ENCODE results near the gene CLEC4F.

DNA sequence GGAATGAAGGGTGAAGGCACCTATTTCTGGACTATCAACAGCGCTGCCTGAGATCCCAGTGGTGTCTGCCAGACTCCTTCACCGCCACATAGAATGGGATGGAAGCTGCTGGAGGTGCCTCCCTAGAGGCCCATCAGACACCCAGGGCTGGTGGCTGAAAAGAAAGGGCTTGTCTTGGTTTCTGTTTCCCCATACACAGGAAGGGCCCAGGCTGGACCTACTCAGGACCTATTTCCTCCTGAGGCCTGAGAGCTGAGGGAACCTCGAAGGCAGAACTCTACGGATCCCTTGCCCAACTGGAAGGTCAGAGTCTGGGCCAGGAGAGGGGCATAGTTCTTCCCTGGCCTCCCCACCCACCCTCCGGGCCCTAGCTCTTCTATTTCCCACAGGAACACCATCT is 2.9 kb upstream of the CLEC4F start:
- TF ChIP-seq POLR2AphosphoS5 (IDR thresholded peaks at IDR 0.05; ENCODE audit: insufficient read depth, low read depth, low read length), result no peak
- TF ChIP-seq, protein P1, sequence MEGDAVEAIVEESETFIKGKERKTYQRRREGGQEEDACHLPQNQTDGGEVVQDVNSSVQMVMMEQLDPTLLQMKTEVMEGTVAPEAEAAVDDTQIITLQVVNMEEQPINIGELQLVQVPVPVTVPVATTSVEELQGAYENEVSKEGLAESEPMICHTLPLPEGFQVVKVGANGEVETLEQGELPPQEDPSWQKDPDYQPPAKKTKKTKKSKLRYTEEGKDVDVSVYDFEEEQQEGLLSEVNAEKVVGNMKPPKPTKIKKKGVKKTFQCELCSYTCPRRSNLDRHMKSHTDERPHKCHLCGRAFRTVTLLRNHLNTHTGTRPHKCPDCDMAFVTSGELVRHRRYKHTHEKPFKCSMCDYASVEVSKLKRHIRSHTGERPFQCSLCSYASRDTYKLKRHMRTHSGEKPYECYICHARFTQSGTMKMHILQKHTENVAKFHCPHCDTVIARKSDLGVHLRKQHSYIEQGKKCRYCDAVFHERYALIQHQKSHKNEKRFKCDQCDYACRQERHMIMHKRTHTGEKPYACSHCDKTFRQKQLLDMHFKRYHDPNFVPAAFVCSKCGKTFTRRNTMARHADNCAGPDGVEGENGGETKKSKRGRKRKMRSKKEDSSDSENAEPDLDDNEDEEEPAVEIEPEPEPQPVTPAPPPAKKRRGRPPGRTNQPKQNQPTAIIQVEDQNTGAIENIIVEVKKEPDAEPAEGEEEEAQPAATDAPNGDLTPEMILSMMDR (IDR thresholded peaks at IDR 0.05; ENCODE audit: extremely low read depth in 1 of 2, insufficient read depth in 1 of 2, low read depth in 1 of 2, low read length in 2 of 2), result no peak
- TF ChIP-seq, protein P2, sequence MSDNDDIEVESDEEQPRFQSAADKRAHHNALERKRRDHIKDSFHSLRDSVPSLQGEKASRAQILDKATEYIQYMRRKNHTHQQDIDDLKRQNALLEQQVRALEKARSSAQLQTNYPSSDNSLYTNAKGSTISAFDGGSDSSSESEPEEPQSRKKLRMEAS (IDR thresholded peaks at IDR 0.05; ENCODE audit: insufficient read depth, insufficient read length), result no peak
- no peak for TF ChIP-seq EZH2 (IDR thresholded peaks at IDR 0.05; ENCODE audit: borderline replicate concordance, low read depth, low read length, severe bottlenecking)
- no peak for TF ChIP-seq POLR2A (IDR thresholded peaks at IDR 0.05; ENCODE audit: low read depth, low read length)
- no peak for TF ChIP-seq MYC (IDR thresholded peaks at IDR 0.05; ENCODE audit: low read depth, low read length)
- no peak for TF ChIP-seq GATA2 (IDR thresholded peaks at IDR 0.05; ENCODE audit: insufficient read depth, insufficient read length, low read depth, low read length)
- no peak for TF ChIP-seq FOS (IDR thresholded peaks at IDR 0.05; ENCODE audit: borderline replicate concordance, insufficient read depth, low read length)
